HCT116 (cell line): ENCODE results near the gene TYMS. TPM values are rescaled to one million over a fixed set of nuclear protein-coding genes. Genes with fewer than 3 reads are reported as not detected.

Source experiments
- ATAC-seq: fragments of 200-7000 bp; cut with Tn5 transposase; 2 replicates; pipeline ENCODE4 v1.9.1; 2020; ENCODE audit warnings: mild to moderate bottlenecking, moderate library complexity
- BruUV-seq: library from RNA; stranded (reverse); fragments of 400-500 nt; replicated peaks from 2 replicates; lab custom pipeline; 2021; lab: Mats Ljungman, UMichigan
- CTCF ChIA-PET: fragments of 300-600 bp; sonication (Branson Sonifier 250); formaldehyde crosslinking; loops from one replicate; lab custom pipeline; 2021; ENCODE audit warnings: antibody characterized with exemption; lab: Charles Lee
- POLR2A ChIA-PET: fragments of 300-600, 350-600 bp; sonication (Branson Sonifier 250); formaldehyde crosslinking; loops from one replicate; lab custom pipeline; 2021; ENCODE audit warnings: antibody characterized with exemption; lab: Charles Lee
- RAD21 ChIA-PET, 2 experiments: fragments of 300-600 bp; sonication (Branson Sonifier 250); formaldehyde crosslinking; loops; one replicate each; lab custom pipeline; 2023; ENCODE audit warnings: low total read pairs in 2 of 2; ENCODE audit not compliant: uncharacterized antibody in 2 of 2, unreplicated experiment in 2 of 2, low non-redundant PET in 1 of 2; lab: Charles Lee
- DNase-seq: peaks from one replicate; pipeline ENCODE4 v3.0.0-alpha.2; 2010; ENCODE audit warnings: low read depth, low spot score
- H2AFZ ChIP-seq: fragments of 200-600 bp; shearing (Covaris generic), sonication (generic); 2 replicates; pipeline ENCODE4 v1.6.1; 2017; ENCODE audit warnings: low read depth, mixed run types, mixed read lengths, antibody characterized with exemption, low read length; ENCODE audit not compliant: poor library complexity, severe bottlenecking
- H3K27ac ChIP-seq: 2 replicates; pipeline ENCODE4 v1.5.1; 2012; ENCODE audit warnings: low read depth, low read length
- H3K27me3 ChIP-seq: fragments of 200-600 bp; sonication (generic); 2 replicates; pipeline ENCODE4 v1.6.1; 2016; ENCODE audit warnings: mixed run types, low read length, mixed read lengths; ENCODE audit not compliant: insufficient read depth
- H3K36me3 ChIP-seq, 2 experiments: fragments of 200-500 bp in 1 of 2; fragments of 200-600 bp in 1 of 2; sonication (Bioruptor generic) in 1 of 2; sonication (generic) in 1 of 2; 2 replicates each; pipeline versions ENCODE4 v1.5.1 to v1.6.1; 2014 to 2016; ENCODE audit warnings: low read length in 2 of 2, inconsistent platforms in 1 of 2, mixed read lengths in 1 of 2, mixed run types in 1 of 2; ENCODE audit not compliant: insufficient read depth in 2 of 2, control insufficient read depth in 1 of 2
- H3K4me1 ChIP-seq, 2 experiments: fragments of 200-600 bp in 1 of 2; sonication (generic) in 1 of 2; 2 replicates each; pipeline versions ENCODE4 v1.5.1 to v1.6.1; 2012 to 2017; ENCODE audit warnings: low read length in 2 of 2, inconsistent platforms in 1 of 2, mild to moderate bottlenecking in 1 of 2, mixed read lengths in 1 of 2, mixed run types in 1 of 2, moderate library complexity in 1 of 2; ENCODE audit not compliant: insufficient read depth in 2 of 2, control insufficient read depth in 1 of 2
- H3K4me2 ChIP-seq: fragments of 200-600 bp; sonication (generic); 2 replicates; pipeline ENCODE4 v1.6.1; 2017; ENCODE audit warnings: mixed run types, low read length, mixed read lengths
- H3K4me3 ChIP-seq, 2 experiments: fragments of 200-600 bp in 1 of 2; sonication (generic) in 1 of 2; replicated peaks in 1 of 2; 2 replicates each; pipeline ENCODE4 v1.5.1; 2011 to 2016; ENCODE audit warnings: low read length in 2 of 2, control low read depth in 1 of 2, low read depth in 1 of 2, mild to moderate bottlenecking in 1 of 2, mixed read lengths in 1 of 2, mixed run types in 1 of 2
- H3K79me2 ChIP-seq: fragments of 200-600 bp; sonication (generic); 2 replicates; pipeline ENCODE4 v1.6.1; 2017; ENCODE audit warnings: mild to moderate bottlenecking, mixed run types, low read length, moderate library complexity, mixed read lengths; ENCODE audit not compliant: insufficient read depth
- H3K9ac ChIP-seq: fragments of 200-600 bp; sonication (generic); 2 replicates; pipeline ENCODE4 v1.6.1; 2016; ENCODE audit warnings: low read length, mixed read lengths
- H3K9me2 ChIP-seq: fragments of 200-600 bp; sonication (generic), shearing (Covaris generic); 2 replicates; pipeline ENCODE4 v1.6.1; 2017; ENCODE audit warnings: mixed run types, mild to moderate bottlenecking, moderate library complexity; ENCODE audit not compliant: insufficient read depth
- H3K9me3 ChIP-seq, 2 experiments: fragments of 200-500 bp in 1 of 2; fragments of 200-600 bp in 1 of 2; sonication (Bioruptor generic) in 1 of 2; sonication (generic) in 1 of 2; 2 replicates each; pipeline ENCODE4 v1.6.1; 2014 to 2017; ENCODE audit warnings: low read length in 2 of 2, mixed read lengths in 2 of 2, inconsistent platforms in 1 of 2, low read depth in 1 of 2, mild to moderate bottlenecking in 1 of 2, mixed run types in 1 of 2, moderate library complexity in 1 of 2; ENCODE audit not compliant: control insufficient read depth in 1 of 2, insufficient read depth in 1 of 2
- H4K20me1 ChIP-seq: fragments of 200-600 bp; sonication (generic), shearing (Covaris generic); 2 replicates; pipeline ENCODE4 v1.6.1; 2017; ENCODE audit warnings: mixed run types, mild to moderate bottlenecking, moderate library complexity; ENCODE audit not compliant: insufficient read depth
- CBX3 ChIP-seq: IDR thresholded peaks from 2 replicates; pipeline ENCODE4 v1.6.1; 2012; ENCODE audit warnings: low read depth
- CEBPB ChIP-seq: IDR thresholded peaks from 2 replicates; pipeline ENCODE4 v1.6.1; 2012; ENCODE audit warnings: low read depth
- ELF1 ChIP-seq: IDR thresholded peaks from 2 replicates; pipeline ENCODE4 v1.6.1; 2012; ENCODE audit warnings: low read depth, borderline replicate concordance
- EZH2 ChIP-seq: fragments of 200-600 bp; sonication (generic); IDR thresholded peaks from 2 replicates; pipeline ENCODE4 v1.6.1; 2017; ENCODE audit warnings: antibody characterized with exemption, mixed run types
- EZH2phosphoT487 ChIP-seq: fragments of 200-600 bp; IDR thresholded peaks from 2 replicates; pipeline ENCODE4 v1.6.1; 2018; ENCODE audit warnings: antibody characterized with exemption, borderline replicate concordance
- FOSL1 ChIP-seq: IDR thresholded peaks from 2 replicates; pipeline ENCODE4 v1.6.1; 2012; ENCODE audit warnings: low read depth
- JUND ChIP-seq: IDR thresholded peaks from 2 replicates; pipeline ENCODE4 v1.6.1; 2012
- POLR2A ChIP-seq: IDR thresholded peaks from 2 replicates; pipeline ENCODE4 v1.7.0; 2011; ENCODE audit warnings: borderline replicate concordance; ENCODE audit not compliant: insufficient read depth, insufficient read length; ENCODE audit errors: extremely low read depth
- POLR2AphosphoS5 ChIP-seq: IDR thresholded peaks from 2 replicates; pipeline ENCODE4 v1.6.1; 2011; ENCODE audit warnings: mild to moderate bottlenecking, low read depth, low read length, moderate library complexity
- RAD21 ChIP-seq: IDR thresholded peaks from 2 replicates; pipeline ENCODE4 v1.6.1; 2012; ENCODE audit warnings: low read depth, mild to moderate bottlenecking
- SRF ChIP-seq: IDR thresholded peaks from 2 replicates; pipeline ENCODE4 v1.6.1; 2012; ENCODE audit warnings: low read depth
- TCF7L2 ChIP-seq: IDR thresholded peaks from 2 replicates; pipeline ENCODE4 v1.7.0; 2011; ENCODE audit warnings: borderline replicate concordance, inconsistent platforms; ENCODE audit not compliant: insufficient read depth, insufficient read length; ENCODE audit errors: extremely low read depth
- YY1 ChIP-seq: IDR thresholded peaks from 2 replicates; pipeline ENCODE4 v1.6.1; 2011; ENCODE audit warnings: low read length, low read depth, moderate library complexity, mild to moderate bottlenecking; ENCODE audit not compliant: insufficient replicate concordance; ENCODE audit errors: extremely low read depth
- ZFX ChIP-seq: fragments of 450-650 bp; IDR thresholded peaks from 2 replicates; pipeline ENCODE4 v1.6.1; 2017
- ZNF274 ChIP-seq: fragments of 200-500 bp; sonication (Bioruptor generic); IDR thresholded peaks from 2 replicates; pipeline ENCODE4 v1.6.1; 2014; ENCODE audit warnings: mild to moderate bottlenecking, low read depth, low read length, inconsistent platforms
- intact Hi-C: fragments of 100-400 bp; cut with micrococcal nuclease; formaldehyde crosslinking; loops from 2 replicates; pipeline ENCODE4 v1.10.0; 2022
- total RNA-seq: library from RNA; stranded (reverse); gene quantifications from one replicate; pipeline ENCODE4 v1.2.1, GENCODE V29; 2021; ENCODE audit not compliant: unreplicated experiment
- TF ChIP-seq, protein P1 (sequence below), 3 experiments: fragments of 200-600 bp in 1 of 3; sonication (generic) in 1 of 3; IDR thresholded peaks in 2 of 3; conservative IDR thresholded peaks in 1 of 3; 2 replicates each; pipeline ENCODE4 v1.5.1; 2012 to 2017; ENCODE audit warnings: low read depth in 2 of 3, low read length in 2 of 3, antibody characterized with exemption in 1 of 3, borderline replicate concordance in 1 of 3, control low read depth in 1 of 3, mild to moderate bottlenecking in 1 of 3, mixed read lengths in 1 of 3, mixed run types in 1 of 3, moderate library complexity in 1 of 3; ENCODE audit not compliant: insufficient read depth in 1 of 3
- TF ChIP-seq, protein P2 (sequence below): IDR thresholded peaks from 2 replicates; pipeline ENCODE4 v1.6.1; 2012
- TF ChIP-seq, protein P3 (sequence below): IDR thresholded peaks from 2 replicates; pipeline ENCODE4 v1.6.1; 2011; ENCODE audit warnings: mild to moderate bottlenecking, low read length, moderate library complexity; ENCODE audit not compliant: insufficient replicate concordance; ENCODE audit errors: extremely low read depth
- TF ChIP-seq, protein P4 (sequence below): IDR thresholded peaks from 2 replicates; pipeline ENCODE4 v1.6.1; 2012; ENCODE audit warnings: low read depth

The TYMS gene
- total RNA-seq, 1 experiment from 2014 or later: 245 TPM

DNA sequence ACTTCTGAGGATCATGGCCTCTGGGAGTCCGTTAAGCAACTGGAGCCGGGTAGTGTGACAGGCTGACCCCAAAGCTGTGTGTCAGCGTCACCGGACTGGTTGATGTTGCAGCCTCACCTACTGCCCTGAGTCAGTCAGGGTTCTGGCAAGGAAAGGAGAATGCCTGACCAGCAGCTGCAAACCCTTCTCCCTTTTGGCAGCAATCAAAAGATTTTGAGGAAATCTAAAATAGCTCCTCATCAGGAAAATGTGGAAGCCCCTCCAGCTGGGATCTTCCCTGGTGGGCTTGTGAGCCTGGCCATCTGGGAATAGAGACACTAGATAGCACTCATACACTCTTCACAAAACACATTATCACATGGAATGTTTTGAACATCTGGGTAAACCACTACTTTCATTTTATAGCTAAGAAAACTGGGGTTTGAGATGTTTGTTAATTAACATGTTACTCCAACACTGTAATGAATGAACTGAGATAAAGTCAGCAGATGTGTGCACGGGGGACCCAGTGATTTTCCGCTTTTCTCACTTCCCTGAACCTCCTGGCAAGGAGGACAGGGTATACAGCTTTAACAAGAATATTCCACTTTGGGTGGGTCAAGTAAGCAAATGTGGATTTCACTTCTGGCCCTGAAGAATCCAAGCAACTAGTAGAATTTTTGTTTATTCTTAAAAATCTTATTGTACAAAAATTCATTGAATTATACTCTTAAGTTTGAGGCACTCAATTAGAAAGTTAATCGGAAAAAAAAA is 36.0 kb upstream of the TYMS start:
- DNase-seq (no peak), ATAC-seq (no peak)
- Histone ChIP-seq H3K36me3 (no peaks in the 10 kb centered on the region), H3K27me3 (no peaks in the 10 kb centered on the region), H3K79me2 (no peaks in the 10 kb centered on the region), H3K9ac (no peak overlapping the region), H2AFZ (no peak overlapping the region), H3K4me1 (peaks cover 0 to 3% of the 10 kb centered on the region in 2 experiments; a peak in 1 of 4 replicates), H3K9me3 (no peaks in the 10 kb centered on the region), H3K4me2 (no peak overlapping the region), H3K4me3 (no peak overlapping the region), H4K20me1 (no peaks in the 10 kb centered on the region), H3K27ac (no peak overlapping the region), H3K9me2 (no peaks in the 10 kb centered on the region)
- ChIA-PET POLR2A (no interaction called here), RAD21 (no interaction called here), CTCF (interaction anchor here (0.9 to 2.4 kb wide), 2 partner anchors 209 to 211 kb away, joined by 3 to 7 read pairs; no protein-coding TSS in a partner anchor)
- BruUV-seq: no TSS peak
- intact Hi-C loops: no loop called here
- TF ChIP-seq JUND (no peak), CEBPB (no peak), RAD21 (no peak), YY1 (no peak), EZH2 (no peak), POLR2AphosphoS5 (no peak), SRF (no peak), ZNF274 (no peak), FOSL1 (no peak), ELF1 (no peak), CBX3 (no peak), TCF7L2 (no peak), POLR2A (no peak), EZH2phosphoT487 (no peak), ZFX (no peak)
- TF ChIP-seq, protein P1, sequence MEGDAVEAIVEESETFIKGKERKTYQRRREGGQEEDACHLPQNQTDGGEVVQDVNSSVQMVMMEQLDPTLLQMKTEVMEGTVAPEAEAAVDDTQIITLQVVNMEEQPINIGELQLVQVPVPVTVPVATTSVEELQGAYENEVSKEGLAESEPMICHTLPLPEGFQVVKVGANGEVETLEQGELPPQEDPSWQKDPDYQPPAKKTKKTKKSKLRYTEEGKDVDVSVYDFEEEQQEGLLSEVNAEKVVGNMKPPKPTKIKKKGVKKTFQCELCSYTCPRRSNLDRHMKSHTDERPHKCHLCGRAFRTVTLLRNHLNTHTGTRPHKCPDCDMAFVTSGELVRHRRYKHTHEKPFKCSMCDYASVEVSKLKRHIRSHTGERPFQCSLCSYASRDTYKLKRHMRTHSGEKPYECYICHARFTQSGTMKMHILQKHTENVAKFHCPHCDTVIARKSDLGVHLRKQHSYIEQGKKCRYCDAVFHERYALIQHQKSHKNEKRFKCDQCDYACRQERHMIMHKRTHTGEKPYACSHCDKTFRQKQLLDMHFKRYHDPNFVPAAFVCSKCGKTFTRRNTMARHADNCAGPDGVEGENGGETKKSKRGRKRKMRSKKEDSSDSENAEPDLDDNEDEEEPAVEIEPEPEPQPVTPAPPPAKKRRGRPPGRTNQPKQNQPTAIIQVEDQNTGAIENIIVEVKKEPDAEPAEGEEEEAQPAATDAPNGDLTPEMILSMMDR (IDR thresholded peaks at IDR 0.05 in 2 of 3, conservative IDR thresholded peaks at IDR 0.05 in 1 of 3; ENCODE audit: borderline replicate concordance in 1 of 3, insufficient read depth in 1 of 3, low read depth in 2 of 3, low read length in 2 of 3): no peak
- TF ChIP-seq, protein P2, sequence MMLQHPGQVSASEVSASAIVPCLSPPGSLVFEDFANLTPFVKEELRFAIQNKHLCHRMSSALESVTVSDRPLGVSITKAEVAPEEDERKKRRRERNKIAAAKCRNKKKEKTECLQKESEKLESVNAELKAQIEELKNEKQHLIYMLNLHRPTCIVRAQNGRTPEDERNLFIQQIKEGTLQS: no peak
- TF ChIP-seq, protein P3, sequence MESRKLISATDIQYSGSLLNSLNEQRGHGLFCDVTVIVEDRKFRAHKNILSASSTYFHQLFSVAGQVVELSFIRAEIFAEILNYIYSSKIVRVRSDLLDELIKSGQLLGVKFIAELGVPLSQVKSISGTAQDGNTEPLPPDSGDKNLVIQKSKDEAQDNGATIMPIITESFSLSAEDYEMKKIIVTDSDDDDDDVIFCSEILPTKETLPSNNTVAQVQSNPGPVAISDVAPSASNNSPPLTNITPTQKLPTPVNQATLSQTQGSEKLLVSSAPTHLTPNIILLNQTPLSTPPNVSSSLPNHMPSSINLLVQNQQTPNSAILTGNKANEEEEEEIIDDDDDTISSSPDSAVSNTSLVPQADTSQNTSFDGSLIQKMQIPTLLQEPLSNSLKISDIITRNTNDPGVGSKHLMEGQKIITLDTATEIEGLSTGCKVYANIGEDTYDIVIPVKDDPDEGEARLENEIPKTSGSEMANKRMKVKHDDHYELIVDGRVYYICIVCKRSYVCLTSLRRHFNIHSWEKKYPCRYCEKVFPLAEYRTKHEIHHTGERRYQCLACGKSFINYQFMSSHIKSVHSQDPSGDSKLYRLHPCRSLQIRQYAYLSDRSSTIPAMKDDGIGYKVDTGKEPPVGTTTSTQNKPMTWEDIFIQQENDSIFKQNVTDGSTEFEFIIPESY: no peak
- TF ChIP-seq, protein P4, sequence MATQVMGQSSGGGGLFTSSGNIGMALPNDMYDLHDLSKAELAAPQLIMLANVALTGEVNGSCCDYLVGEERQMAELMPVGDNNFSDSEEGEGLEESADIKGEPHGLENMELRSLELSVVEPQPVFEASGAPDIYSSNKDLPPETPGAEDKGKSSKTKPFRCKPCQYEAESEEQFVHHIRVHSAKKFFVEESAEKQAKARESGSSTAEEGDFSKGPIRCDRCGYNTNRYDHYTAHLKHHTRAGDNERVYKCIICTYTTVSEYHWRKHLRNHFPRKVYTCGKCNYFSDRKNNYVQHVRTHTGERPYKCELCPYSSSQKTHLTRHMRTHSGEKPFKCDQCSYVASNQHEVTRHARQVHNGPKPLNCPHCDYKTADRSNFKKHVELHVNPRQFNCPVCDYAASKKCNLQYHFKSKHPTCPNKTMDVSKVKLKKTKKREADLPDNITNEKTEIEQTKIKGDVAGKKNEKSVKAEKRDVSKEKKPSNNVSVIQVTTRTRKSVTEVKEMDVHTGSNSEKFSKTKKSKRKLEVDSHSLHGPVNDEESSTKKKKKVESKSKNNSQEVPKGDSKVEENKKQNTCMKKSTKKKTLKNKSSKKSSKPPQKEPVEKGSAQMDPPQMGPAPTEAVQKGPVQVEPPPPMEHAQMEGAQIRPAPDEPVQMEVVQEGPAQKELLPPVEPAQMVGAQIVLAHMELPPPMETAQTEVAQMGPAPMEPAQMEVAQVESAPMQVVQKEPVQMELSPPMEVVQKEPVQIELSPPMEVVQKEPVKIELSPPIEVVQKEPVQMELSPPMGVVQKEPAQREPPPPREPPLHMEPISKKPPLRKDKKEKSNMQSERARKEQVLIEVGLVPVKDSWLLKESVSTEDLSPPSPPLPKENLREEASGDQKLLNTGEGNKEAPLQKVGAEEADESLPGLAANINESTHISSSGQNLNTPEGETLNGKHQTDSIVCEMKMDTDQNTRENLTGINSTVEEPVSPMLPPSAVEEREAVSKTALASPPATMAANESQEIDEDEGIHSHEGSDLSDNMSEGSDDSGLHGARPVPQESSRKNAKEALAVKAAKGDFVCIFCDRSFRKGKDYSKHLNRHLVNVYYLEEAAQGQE: no peak
